Middle frontal gyrus (tissue), 1 donor: ENCODE results near the gene ATP6V0A1.
"Not testable (repeated sequence)": the region's sequence is repeated elsewhere in the genome, so short reads cannot be mapped to it uniquely, and the experiment has no call there.

Experiments
- DNase-seq: peaks from one replicate; pipeline ENCODE4 v3.0.0-alpha.2; 2015; ENCODE audit warnings: low spot score; ENCODE audit errors: extremely low spot score

The ATP6V0A1 gene

DNA sequence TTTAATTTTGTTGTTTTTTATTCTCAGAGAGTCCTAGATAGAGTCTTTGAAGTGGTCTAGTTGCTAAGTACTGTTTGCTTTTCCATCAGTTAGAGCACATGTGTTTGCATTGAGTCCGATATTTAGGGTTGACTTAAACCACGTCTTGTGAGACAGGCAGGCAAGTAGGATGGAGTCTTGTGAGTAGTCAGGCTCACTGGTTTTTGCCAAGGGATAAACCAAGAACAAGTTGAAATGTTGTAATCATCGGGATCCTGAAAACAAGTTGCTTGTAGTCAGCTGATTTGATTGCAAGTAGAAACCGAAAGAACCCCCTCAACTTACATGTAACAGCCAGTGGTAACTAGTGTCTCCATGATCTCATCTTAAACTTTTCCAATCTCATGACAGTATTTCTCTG lies 17.2 kb downstream of the ATP6V0A1 start:
- no peak for DNase-seq

DNA sequence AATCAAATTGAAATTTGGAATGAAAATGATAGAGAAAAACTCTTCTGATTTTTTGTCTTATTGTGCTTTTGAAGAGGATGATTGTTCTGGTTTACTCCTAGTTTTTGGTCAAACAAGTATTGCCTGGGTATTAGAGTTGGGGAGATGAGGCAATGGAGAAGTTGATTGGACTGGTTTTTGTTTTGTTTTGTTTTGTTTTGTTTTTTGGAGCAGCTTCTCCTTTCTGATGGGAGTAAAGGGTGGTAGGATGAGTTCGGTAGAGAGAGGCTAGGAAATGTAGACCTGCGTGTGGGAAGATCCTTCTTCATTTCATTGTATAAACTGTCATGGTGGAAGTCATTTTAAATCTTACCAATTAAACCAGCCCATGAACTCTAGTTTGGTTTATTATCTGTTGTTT lies 17.7 kb downstream of the ATP6V0A1 start:
- DNase-seq, result no peak

DNA sequence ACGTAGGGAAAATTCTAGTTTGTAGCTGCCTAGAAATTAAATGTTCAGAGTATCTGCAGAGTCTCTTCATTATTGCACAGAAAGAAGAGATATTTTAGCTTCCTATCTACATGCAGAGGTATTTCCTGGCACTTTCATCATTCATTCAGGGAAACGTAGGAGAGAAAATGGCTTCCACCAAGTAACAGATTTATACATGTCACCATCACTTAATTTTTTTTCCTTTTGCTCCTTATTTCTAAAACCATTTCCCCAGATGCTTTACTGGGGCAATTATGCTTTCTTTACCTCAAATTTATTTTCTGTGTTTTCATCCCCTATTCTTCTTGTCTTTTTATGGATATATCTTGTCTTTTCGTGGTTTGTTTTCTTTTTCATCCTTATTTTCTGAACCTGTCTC lies 18.5 kb downstream of the ATP6V0A1 start:
- no peak for DNase-seq

DNA sequence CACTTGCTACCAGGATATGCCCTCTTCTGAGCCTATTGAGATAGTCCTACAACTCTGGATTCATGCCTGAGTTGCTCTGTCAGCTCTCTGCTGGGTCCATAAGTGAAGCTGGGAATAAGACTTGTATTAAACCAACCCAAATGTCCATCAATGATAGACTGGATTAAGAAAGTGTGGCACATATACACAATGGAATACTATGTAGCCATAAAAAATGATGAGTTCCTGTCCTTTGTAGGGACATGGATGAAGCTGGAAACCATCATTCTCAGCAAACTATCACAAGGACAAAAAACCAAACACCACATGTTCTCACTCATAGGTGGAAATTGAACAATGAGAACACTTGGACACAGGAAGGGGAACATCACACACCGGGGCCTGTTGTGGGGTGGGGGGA lies 19.1 kb downstream of the ATP6V0A1 start:
- not testable (repeated sequence) for DNase-seq

DNA sequence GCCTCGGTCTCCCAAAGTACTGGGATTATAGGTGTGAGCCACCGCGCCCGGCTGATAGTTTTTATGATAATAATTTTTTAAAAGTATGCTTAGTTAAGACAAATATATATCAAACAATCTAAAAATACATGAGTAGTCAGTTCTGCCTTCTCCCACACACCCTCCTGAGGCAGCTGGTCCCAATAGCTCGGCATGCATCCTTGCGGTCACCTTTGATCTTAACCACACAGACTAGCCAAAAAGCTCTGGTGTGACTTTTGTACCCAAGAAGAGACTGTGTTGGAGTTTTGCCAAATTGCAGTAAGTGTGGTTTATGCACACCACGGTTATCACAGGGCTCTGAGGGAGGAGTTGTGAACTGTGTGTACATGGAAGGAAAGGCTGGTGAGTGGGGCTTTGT lies 25.6 kb downstream of the ATP6V0A1 start:
- no peak for DNase-seq

DNA sequence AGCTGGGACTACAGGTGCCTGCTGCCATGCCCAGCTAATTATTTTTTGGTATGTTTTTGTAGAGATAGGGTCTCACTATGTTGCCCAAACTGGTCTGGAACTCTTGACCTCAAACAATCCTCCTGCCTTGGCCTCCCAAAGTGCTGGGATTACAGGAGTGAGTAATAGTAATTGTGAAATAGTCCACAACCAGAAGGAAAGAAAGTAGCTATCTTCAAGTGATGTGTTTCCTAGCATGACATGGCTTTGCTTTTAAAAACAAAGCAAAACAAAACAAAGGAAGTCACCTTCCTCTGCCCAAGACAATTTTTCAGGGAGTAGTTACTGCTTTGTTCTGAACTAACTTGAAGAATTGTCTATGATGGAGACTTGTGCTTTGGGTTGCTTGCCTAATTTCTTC lies 27.0 kb downstream of the ATP6V0A1 start:
- DNase-seq, result no peak

DNA sequence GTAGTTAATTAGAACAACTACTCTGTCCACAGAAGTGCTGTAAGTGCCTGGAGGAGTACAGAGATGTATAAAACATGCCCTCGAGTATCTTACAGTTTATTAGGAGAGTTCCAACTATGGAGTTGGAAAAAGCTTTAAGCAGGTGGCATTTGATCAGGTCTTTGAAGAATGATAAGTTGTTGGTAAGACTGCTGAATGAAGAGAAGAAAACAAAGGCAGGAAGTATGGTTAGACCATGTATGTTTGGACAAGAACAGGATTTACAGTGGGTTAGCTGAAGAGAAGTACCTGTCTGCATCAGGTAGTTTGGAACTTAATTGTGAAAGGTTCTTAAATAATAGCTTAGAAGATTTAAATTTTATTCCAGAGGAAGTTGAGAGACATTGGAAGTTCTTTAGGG lies 29.4 kb downstream of the ATP6V0A1 start:
- no peak for DNase-seq

DNA sequence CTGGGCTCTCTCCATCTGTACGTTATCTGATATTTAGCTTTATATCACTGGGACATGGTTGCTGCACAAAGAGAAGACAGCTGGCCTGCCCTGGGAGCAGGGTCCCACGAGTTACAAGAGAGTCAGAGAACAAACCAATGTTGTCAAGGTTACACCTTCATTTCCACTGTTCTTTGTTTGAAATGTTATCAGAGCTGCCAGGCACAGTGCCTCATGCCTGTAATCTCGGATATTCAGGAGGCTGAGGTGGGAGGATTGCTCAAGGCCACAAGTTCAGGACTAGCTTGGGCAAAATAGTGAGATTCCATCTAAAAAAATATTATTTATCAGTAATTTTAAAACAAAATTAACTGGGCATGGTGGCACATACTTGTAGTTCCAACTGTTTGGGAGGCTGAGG lies 34.6 kb downstream of the ATP6V0A1 start:
- DNase-seq, result no peak

DNA sequence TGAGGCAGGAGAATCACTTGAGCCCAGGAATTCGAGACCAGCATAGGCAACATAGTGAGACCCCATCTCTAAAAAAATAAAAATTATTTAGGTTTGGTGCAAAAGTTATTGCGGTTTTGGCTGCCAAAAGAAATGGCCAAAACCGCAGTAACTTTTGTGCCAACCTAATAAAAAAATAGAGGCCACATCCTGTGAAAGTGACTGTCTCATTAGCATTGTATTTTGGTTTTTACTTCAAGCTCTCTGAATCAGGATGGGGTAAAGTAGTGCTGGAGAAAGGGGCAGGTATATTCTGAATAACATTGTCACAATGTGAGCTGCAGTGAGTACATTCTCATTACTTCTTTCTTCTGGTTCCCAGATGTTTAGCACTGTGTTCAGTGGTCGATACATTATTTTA lies 36.0 kb downstream of the ATP6V0A1 start:
- no peak for DNase-seq

DNA sequence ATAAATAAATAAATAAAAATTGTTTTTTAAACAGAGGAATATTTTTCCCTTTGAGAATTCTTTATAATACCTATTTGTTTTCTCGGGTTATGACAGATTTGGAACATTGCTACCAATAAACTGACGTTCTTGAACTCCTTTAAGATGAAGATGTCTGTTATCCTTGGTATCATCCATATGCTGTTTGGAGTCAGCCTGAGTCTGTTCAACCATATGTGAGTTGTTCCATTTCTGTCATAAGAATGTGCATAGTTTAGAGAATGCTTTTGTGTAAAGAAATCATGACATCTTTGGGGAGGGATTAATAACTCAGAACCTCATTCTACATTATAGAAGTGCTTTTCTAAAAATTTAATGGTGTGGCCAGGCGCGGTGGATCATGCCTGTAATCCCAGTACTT lies 40.1 kb downstream of the ATP6V0A1 start:
- DNase-seq, result no peak

DNA sequence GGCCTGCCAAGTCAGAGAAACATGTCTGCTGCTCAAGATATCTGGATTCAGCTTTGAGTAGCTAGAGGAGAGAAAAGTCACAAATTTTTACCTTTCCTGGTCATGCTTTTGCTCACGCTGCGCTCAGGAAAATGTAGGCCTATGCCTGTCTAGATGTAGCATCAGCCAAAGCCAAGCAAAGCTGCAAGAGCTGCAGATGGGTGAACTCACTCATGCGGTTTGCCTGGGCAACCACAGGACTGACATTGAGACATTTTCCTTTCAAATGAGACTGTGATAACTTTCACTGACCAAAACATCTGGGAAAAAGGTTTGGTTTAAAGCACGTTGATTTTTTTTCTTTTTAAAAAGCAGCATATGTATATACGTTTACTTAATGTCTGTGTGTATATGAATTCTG lies 43.4 kb downstream of the ATP6V0A1 start:
- DNase-seq, result no peak

DNA sequence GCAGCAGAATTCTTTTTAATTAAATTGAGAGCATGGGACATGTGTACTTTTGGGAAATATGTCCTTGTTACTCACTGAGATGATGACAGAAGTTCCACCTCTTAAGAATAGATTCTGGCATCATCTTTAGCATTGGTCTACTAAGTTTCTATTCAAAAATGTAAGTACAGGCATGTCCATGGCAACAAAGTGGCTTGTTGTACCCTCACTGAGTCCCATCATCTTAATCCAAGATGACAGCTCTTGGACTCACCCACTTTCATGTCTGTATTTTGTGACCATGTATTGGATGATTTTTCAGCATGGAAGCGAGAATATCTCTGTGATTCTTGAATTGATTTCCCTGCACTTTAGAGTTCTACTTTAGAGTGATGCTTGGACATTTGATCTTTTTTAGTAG lies 44.2 kb downstream of the ATP6V0A1 start:
- no peak for DNase-seq

DNA sequence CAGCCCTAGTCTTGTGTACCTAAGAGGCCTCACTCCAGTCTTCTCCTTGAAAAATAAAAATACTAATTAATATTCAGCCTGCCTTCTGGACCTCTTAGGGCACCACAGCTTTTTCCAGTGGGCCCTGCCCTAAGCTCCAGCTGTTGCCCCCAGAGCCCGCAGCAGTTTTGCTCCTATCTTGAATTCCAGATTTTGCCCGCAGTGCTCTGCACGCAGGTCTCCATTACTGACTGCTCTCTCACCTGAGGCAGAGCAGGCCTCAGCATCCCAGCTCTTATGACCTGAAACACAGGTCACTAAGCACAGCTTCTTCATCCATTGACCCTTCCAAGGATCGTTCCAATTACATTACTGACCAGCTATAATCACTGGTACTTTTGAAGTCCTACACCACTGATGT lies 49.0 kb downstream of the ATP6V0A1 start:
- DNase-seq, result no peak

DNA sequence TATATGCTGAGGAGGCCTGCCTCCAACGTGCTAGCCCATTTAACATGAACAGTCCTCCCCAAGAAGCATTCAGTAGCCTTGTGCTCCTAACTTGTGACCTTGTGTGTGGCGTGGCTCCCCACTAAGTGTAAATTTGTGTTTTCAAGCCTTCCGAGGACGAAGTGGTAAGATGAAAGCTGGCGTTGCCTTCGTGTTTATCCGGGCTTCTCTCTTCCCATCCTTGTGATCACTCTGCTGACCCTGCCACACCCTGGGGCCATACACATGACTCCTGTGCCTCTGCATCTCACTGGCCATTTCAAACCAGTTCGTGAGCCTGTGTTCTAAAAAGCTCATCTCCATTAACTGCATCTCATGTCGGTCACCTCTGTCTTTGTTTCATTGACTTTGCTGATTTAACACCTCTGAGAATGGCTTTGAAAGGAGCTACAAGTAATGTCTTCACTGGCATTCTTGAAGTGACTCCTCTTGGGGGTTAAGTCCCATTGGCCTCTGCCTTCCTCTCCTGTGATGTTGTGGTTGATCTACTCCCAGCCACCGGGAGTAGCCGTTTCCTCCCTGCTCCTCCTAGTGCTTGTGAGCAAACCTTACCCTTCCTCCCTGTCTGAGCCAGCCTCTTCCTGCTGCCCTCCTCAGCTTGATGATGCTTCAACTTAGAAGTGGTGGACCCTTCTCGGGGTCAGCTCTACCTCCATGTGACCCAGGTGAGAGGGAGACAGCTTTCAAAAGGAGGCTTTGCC lies 49.9 kb downstream of the ATP6V0A1 start:
- no peak for DNase-seq

DNA sequence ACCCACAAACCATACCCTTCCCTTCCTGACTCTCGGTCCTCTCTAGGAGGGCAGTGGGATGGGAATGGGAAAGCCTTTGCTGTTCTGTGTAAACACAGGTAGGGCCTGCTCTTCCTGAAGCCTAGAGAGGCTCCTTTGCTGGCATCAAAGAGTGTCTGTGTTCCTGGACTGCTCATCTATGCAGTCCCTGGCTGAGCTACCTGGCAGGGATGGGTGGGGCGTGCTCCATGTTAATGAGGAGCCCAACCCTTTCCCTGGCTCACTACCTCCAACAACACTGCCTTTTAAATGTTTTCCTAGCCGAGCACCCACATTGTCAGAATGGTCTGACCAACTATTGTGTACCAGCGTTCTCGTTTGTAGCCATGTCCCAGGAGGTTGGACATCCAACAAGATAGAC lies 50.7 kb downstream of the ATP6V0A1 start:
- DNase-seq, result no peak

DNA sequence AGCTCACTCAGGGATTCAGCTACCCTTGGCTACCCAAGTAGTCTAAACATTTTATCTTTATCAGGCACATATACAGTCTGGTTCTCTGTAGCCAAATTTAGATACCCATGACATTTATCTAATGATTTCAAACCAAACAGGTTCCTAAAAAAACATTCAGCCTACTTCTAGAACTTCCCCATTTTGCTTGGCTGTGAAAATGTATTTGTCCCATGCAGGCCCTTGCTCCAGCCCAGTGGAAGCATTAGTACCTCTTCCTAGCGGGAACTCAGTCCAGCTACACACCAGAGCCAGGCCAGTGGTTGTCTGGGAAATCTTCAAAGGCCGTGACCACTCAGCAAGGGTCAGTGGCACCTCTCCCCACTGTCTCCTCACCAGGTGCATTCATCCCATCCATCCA lies 51.2 kb downstream of the ATP6V0A1 start:
- no peak for DNase-seq

DNA sequence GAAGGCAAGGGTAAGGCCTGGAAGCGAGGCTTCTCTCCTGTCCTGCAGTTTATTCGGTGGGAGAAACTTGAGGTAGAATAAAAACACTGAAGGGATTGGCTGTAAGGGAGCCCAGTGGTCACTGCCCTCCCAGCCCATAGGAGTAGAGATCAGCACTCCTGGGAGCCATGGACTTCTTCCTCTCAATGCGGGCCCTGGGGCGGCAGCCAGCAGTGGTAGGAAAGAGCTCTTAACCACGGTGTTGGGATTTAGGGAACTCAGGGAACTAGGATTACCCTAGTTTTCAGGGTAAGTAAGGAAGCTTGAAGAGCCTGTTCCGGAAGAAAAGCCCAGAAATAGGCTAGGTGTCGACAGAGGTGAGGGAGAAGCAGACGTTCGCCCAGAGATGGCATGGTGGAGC lies 53.6 kb downstream of the ATP6V0A1 start:
- no peak for DNase-seq

DNA sequence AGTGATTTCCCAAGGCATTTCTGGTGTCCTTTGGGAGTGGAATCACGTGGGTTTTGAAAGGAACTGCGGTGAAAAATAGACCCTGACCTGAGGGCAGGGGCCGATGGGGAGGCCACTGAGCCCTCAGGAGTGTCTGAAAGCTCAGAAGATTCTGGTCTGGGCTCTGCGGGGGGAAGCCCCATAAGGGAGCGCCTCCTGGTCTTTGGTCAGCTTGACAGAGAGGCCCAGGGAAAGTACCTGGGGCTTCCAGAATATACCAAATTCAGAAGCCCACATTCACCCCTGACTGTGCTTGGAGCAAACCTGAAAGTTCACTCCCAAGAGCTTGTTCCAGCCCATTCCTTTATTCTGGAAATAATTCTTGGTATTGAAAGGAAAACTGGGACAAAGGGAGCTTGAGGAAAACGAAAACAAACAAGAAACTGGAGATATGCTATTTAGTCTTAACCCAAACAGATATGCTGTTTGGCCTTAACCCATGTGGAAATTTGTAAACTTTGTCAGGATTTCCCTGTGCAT lies 54.1 kb downstream of the ATP6V0A1 start:
- no peak for DNase-seq

DNA sequence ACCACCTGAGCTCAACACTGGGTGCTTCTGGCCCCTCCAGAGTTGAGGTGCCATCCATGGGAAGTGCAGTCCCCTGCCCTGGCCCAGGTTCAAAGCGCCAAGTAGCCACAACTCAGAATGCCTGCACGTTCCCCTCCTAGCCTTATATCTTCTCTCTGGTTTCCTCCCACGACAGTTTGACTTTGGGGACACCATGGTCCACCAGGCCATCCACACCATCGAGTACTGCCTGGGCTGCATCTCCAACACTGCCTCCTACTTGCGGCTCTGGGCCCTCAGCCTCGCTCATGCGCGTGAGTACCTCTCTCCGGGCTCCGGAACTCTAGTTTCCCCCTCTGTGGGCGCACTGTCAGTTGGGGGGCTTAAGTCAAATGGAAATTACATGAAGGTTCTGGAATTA lies 55.0 kb downstream of the ATP6V0A1 start:
- DNase-seq, result no peak

DNA sequence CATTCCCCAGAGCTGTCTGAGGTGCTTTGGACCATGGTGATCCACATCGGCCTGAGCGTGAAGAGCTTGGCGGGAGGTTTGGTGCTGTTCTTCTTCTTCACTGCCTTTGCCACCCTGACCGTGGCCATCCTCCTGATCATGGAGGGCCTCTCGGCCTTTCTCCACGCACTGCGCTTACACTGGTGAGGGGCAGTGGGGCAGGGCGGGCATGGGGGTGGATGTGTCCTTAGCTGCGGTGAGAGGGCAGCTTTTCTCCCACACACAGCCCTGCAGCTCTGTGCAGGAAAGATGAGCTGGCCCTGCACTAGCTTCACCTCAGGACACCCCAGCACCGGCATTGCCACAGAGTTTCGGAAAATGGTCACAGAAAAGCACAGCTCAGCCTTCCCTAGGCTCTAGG lies 55.6 kb downstream of the ATP6V0A1 start:
- DNase-seq, result no peak

DNA sequence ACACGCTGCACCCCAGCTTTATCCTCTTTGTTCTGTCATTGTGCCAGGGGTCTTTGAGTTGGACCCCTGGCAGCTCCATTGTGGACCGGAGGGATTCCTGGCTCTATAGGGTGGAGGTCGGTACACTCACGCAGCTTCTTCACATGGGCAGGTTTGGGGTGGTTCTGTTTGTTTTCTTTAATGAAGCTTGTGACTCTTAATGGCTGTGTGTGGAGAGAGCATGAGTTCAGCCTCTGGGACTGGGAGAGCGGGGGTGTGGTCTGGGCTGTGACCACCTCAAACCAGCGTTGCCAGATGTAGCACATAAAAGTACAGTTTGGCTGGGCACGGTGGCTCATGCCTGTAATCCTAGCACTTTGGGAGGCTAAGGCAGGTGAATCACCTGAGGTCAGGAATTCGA lies 56.2 kb downstream of the ATP6V0A1 start:
- no peak for DNase-seq

DNA sequence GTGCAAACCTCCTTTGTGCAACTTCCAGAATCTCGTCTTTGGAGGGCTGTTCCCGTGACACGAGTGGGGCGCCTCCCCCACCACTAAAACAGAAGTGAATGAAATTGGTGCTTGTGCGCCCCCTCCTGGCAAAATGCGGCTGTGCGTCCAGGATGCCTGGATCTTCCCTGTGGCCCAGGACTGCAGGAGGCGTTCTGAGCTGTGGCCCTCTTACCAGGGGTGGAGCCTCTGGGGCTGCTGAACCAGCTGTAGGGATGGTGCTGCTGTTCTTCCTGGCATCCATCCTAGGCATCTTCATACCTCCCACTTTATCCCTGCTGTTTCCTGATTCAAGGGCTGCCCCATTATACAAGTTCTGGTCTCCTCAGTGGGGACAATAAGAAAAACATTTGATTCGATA lies 58.8 kb downstream of the ATP6V0A1 start:
- peak; percentile 36 for DNase-seq

DNA sequence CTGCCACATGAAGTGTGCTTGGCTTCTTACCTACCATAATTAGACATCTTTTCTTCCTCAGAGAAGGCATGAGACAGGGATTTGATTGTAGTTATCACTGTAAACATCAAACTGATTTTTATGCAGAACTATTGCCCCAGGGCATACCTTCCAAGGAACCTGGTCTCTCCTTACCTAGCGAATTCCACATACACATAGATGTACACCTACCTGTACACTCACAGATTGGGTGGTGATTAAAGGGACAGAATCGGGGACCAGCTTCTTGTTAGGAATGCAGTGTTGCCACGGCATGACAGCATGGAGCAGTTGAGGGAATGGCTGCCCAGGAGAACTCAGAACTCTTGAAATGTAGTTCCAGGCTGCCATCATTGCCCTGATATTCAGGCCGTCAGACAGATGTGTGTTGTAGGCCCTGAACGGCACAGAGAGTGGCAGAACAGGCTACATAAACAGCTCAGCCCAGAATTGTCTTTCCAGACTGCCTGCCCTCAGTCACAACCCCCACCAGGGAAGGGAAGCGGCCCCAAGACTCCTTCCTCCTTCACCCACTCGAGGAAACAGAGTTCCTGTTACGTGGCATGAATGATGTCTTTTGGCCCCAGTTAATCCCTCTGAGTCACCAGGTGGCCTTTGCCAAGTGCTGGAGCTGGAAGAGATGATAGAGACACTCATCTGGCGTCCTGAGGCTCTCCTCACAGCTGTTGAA lies 59.5 kb downstream of the ATP6V0A1 start:
- peak; percentile 7 for DNase-seq
